NCI-H1048 (cell line): ENCODE measurements around the gene CDH24.

Experiments
- DNase-seq: peaks from one replicate; lab custom pipeline; 2025; lab: John Stamatoyannopoulos, UW

The CDH24 gene

GRCh38 chr14:23091294-23092225 lies 34.2 kb upstream of the CDH24 start:
- DNase-seq, result no peak

- DNase-seq, result no peak
These were observed 32.9 kb upstream of the CDH24 start for GRCh38 chr14:23090254-23090636.

GRCh38 chr14:23089498-23090253 lies 32.4 kb upstream of the CDH24 start:
- DNase-seq, result no peak

GRCh38 chr14:23086565-23086964 lies 29.2 kb upstream of the CDH24 start:
- no peak for DNase-seq

- DNase-seq, result no peak
These were observed 28.1 kb upstream of the CDH24 start for GRCh38 chr14:23085458-23085857.

- no peak for DNase-seq
These were observed 23.2 kb upstream of the CDH24 start for GRCh38 chr14:23080474-23080873.

- no peak for DNase-seq
These were observed 22.4 kb upstream of the CDH24 start for GRCh38 chr14:23079716-23080115.

- DNase-seq, result no peak
These were observed 21.4 kb upstream of the CDH24 start for GRCh38 chr14:23078692-23079116.

- no peak for DNase-seq
These were observed 20.6 kb upstream of the CDH24 start for GRCh38 chr14:23077962-23078361.

- no peak for DNase-seq
These were observed 19.6 kb upstream of the CDH24 start for GRCh38 chr14:23076785-23077408.

GRCh38 chr14:23074906-23075305 lies 17.6 kb upstream of the CDH24 start:
- DNase-seq, result no peak

GRCh38 chr14:23071921-23072539 lies 14.7 kb upstream of the CDH24 start:
- DNase-seq, result no peak

- no peak for DNase-seq
These were observed 14.1 kb upstream of the CDH24 start for GRCh38 chr14:23071244-23071920.

GRCh38 chr14:23070262-23071129 lies 13.2 kb upstream of the CDH24 start:
- no peak for DNase-seq

- no peak for DNase-seq
These were observed 12.1 kb upstream of the CDH24 start for GRCh38 chr14:23069413-23069806.

GRCh38 chr14:23068789-23069412 lies 11.6 kb upstream of the CDH24 start:
- no peak for DNase-seq

GRCh38 chr14:23067847-23068788 lies 10.8 kb upstream of the CDH24 start:
- DNase-seq, result no peak

GRCh38 chr14:23066855-23067744 lies 9.8 kb upstream of the CDH24 start:
- no peak for DNase-seq
